GM12873 (cell line): ENCODE measurements around the gene CENPM.

Experiments
- TF ChIP-seq, protein P1 (sequence below): IDR thresholded peaks from 2 replicates; pipeline ENCODE4 v1.5.1; 2012; ENCODE audit warnings: low read depth, mild to moderate bottlenecking, moderate library complexity, low read length, control low read depth; ENCODE audit not compliant: insufficient read depth; ENCODE audit errors: missing control alignments

Gene CENPM

DNA sequence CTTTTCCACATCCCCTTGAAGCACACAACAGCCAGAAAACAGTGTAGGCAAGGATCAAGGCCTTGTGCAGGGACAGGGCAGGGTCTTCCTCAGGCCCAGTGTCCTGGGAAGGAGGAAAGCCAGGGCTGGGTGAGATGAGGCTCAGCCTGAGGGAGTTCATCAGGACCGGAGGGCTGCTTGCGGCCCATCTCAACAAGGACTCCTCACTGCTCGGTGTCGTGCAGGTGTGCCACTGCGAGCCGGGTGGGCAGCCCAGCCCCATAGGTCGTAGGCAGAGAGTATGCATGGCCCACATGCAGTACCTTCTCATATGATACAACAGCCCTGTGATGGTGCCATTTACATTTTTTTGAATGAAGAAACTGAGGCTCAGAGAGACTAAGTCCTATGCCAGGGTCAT is 44.9 kb downstream of the CENPM start:
- TF ChIP-seq, protein P1, sequence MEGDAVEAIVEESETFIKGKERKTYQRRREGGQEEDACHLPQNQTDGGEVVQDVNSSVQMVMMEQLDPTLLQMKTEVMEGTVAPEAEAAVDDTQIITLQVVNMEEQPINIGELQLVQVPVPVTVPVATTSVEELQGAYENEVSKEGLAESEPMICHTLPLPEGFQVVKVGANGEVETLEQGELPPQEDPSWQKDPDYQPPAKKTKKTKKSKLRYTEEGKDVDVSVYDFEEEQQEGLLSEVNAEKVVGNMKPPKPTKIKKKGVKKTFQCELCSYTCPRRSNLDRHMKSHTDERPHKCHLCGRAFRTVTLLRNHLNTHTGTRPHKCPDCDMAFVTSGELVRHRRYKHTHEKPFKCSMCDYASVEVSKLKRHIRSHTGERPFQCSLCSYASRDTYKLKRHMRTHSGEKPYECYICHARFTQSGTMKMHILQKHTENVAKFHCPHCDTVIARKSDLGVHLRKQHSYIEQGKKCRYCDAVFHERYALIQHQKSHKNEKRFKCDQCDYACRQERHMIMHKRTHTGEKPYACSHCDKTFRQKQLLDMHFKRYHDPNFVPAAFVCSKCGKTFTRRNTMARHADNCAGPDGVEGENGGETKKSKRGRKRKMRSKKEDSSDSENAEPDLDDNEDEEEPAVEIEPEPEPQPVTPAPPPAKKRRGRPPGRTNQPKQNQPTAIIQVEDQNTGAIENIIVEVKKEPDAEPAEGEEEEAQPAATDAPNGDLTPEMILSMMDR: no peak

DNA sequence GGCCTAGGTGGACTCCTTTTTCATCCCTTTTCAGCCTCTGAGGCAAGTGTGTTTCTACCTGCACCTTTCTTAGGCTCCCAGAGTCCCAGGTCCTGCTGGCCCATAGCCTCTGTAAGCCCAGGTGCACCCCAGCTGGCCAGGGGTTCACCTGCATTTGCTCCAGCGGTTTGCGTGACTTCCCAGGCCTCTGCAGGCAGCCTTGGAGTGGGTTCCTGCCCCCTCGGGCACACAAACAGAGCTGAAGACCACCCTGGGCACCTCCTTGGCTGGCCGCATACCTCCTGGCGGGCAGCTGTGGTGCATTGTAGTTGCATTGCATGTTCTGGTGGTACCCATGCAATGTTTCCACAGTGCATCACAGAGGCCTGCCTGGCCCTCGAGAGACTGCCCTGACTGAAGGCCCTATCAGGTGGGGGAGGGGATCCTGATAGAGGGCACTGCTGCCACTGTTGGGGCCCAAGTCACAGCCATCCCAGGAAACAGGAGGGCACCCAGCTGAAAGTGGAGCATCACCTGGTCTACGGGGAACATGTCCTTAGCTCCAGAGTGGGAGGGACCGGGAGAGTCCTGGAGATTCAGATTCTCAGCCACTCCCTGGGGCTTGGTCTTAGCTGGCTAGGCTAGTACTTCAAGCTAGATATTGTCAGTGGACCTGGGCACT is 46.2 kb downstream of the CENPM start:
- TF ChIP-seq, protein P1: no peak

- TF ChIP-seq, protein P1: no peak
Observed at GRCh38 chr22:41899992-41900651, 46.8 kb downstream of the CENPM start.

- TF ChIP-seq, protein P1: no peak
Observed at GRCh38 chr22:41899110-41899509, 47.8 kb downstream of the CENPM start.

DNA sequence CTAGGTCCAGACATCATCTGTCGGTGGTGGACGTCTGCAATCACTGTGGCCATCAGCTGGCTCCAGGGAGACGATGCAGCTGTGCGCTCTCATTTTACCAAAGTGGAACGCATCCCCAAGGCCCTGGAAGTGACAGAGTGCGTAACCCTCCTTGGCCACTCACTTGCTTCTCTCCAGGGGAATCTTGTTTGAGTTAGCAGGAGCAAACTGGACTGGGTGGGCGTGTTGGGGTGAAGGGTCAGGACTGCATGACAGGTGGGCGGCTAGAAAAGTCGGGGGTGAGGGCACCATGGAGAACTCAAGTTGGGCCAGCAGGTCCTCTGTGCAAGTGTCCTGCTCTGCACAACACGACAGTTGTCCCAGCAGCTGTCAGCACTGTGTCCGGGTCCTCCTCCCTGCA is 48.3 kb downstream of the CENPM start:
- TF ChIP-seq, protein P1: no peak

DNA sequence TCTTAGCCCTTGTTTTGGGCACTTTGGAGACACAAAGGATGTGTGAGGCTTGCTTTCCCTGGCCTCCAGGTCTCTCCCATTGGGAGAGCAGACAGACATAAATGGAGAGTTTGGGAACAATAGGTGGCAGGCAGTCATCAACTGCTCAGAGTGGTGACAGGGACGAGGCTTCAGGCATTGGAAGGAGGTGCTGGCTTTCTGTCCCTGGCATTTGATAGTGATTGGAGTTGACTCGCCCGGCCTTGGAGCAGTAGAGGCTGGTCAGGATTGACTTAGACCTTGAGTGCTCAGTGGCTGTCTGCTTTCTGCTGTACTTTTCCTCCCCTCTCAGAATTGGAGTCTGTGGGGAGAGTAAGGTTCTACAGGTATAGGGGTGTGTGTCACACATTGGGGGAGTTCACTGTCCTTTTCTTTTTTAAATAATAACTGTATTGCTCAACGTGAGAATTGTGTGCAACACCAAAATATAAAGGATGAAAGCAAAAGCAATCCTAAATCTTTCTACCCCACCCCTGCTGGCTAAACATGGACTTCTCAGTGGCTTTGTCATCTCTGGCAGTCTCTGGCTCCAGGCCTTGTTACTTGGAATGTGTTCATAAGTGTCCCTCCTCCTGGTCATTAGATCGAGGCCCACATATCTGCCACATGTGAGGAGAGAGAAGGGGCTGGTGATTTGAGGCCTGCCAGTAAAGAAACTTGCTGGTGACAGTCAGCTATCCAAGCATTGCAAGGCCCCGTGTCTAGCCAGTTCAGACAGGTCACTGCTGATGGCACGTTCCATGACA is 53.2 kb downstream of the CENPM start:
- TF ChIP-seq, protein P1: no peak

GRCh38 chr22:41892721-41893120 is 54.2 kb downstream of the CENPM start:
- TF ChIP-seq, protein P1: no peak
